Neural progenitor cell (in vitro differentiated cells): ENCODE data around the gene RPN1. TPM values are rescaled to one million over a fixed set of nuclear protein-coding genes. Genes with fewer than 3 reads are reported as not detected.
A peak's percentile ranks its signal among the peaks of the same experiment; 100 is the strongest.

Experiments
- DNase-seq: peaks from one replicate; pipeline ENCODE4 v3.0.0-alpha.2; 2016; ENCODE audit warnings: low spot score
- H2AFZ ChIP-seq: fragments of 200-600 bp; sonication (generic); replicated peaks from 2 replicates; pipeline ENCODE4 v1.6.1; 2016; ENCODE audit warnings: antibody characterized with exemption
- H3F3A ChIP-seq: fragments of 200-600 bp; sonication (generic); 2 replicates; pipeline ENCODE4 v1.6.1; 2016; ENCODE audit warnings: antibody characterized with exemption, low read depth
- H3K27ac ChIP-seq: fragments of 200-600 bp; sonication (generic); 2 replicates; pipeline ENCODE4 v1.5.1; 2016; ENCODE audit warnings: mild to moderate bottlenecking
- H3K27me3 ChIP-seq: fragments of 200-600 bp; sonication (generic); 2 replicates; pipeline ENCODE4 v1.6.1; 2016; ENCODE audit warnings: mild to moderate bottlenecking, moderate library complexity
- H3K36me3 ChIP-seq: fragments of 200-600 bp; sonication (generic); 2 replicates; pipeline ENCODE4 v1.5.1; 2016
- H3K4me1 ChIP-seq: fragments of 200-600 bp; sonication (generic); 2 replicates; pipeline ENCODE4 v1.6.1; 2016; ENCODE audit warnings: mixed run types
- H3K4me2 ChIP-seq: fragments of 200-600 bp; sonication (generic); 2 replicates; pipeline ENCODE4 v1.6.1; 2016
- H3K4me3 ChIP-seq: fragments of 200-600 bp; sonication (generic); 2 replicates; pipeline ENCODE4 v1.5.1; 2016
- H3K79me2 ChIP-seq: fragments of 200-600 bp; sonication (generic); 2 replicates; pipeline ENCODE4 v1.6.1; 2016; ENCODE audit warnings: low read depth
- H3K9ac ChIP-seq: fragments of 200-600 bp; sonication (generic); 2 replicates; pipeline ENCODE4 v1.6.1; 2016
- H3K9me3 ChIP-seq: fragments of 200-600 bp; sonication (generic); 2 replicates; pipeline ENCODE4 v1.5.1; 2016; ENCODE audit warnings: low read depth
- H4K20me1 ChIP-seq: fragments of 200-600 bp; sonication (generic); 2 replicates; pipeline ENCODE4 v1.6.1; 2016; ENCODE audit warnings: low read depth
- H3K27ac Mint-ChIP-seq: 3 replicates; pipeline ENCODE4 v1.8.0; 2021; ENCODE audit warnings: mixed read lengths
- H3K27me3 Mint-ChIP-seq: 2 replicates; pipeline ENCODE4 v1.8.0; 2022; ENCODE audit warnings: low read depth, mild to moderate bottlenecking, inconsistent platforms, moderate library complexity, mixed read lengths; ENCODE audit not compliant: insufficient read depth
- H3K36me3 Mint-ChIP-seq: 3 replicates; pipeline ENCODE4 v1.8.0; 2021; ENCODE audit warnings: mixed read lengths
- H3K4me1 Mint-ChIP-seq: 3 replicates; pipeline ENCODE4 v1.8.0; 2021; ENCODE audit warnings: mixed read lengths
- H3K4me3 Mint-ChIP-seq: 3 replicates; pipeline ENCODE4 v1.8.0; 2021; ENCODE audit warnings: mild to moderate bottlenecking, moderate library complexity, mixed read lengths
- H3K9me3 Mint-ChIP-seq: 3 replicates; pipeline ENCODE4 v1.8.0; 2020; ENCODE audit warnings: mixed read lengths
- EZH2 ChIP-seq: fragments of 200-600 bp; sonication (generic); IDR thresholded peaks from 2 replicates; pipeline ENCODE4 v1.6.1; 2017; ENCODE audit warnings: antibody characterized with exemption, mild to moderate bottlenecking, moderate library complexity
- EZH2phosphoT487 ChIP-seq: fragments of 200-600 bp; sonication (generic); IDR thresholded peaks from 2 replicates; pipeline ENCODE4 v1.6.1; 2017; ENCODE audit warnings: antibody characterized with exemption
- total RNA-seq: library from RNA; depleted of rRNA; stranded (reverse); fragments of >200 nt; gene quantifications from 2 replicates; pipeline ENCODE4 v1.2.3, GENCODE V29; 2015; ENCODE audit warnings: low replicate concordance
- TF ChIP-seq, protein P1 (sequence below): fragments of 200-600 bp; sonication (generic); IDR thresholded peaks from 2 replicates; pipeline ENCODE4 v1.5.1; 2017; ENCODE audit warnings: antibody characterized with exemption, mild to moderate bottlenecking

Gene RPN1
- total RNA-seq, 1 donor from 2014 or later = 186 TPM

DNA sequence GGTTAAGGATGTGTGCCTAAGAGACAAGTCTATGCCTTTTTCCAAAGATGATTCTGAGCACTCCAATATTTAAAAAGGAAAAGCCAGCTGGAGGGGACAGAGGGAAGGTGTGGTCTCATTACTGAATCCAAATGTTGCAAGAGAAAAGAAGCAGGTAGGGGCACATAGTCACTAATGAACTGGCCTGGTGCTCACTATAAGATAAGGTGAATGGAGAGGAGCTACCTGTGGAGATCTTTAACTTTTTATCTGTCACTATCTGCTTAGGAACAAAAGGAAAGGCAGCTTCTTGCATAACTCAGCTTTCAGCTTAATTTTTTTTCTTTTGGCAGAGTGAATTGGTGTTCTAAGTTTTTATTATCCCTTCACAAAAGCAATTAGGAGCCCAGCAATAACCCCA, 69.1 kb downstream of the RPN1 start:
- Histone ChIP-seq H3K79me2 (no peaks in the 10 kb centered on the region), H3K36me3 (no peaks in the 10 kb centered on the region), H3K4me2 (no peak overlapping the region), H3K4me1 (peaks cover 19% of the 10 kb centered on the region), H3K9me3 (no peaks in the 10 kb centered on the region), H3K4me3 (no peak overlapping the region), H3F3A (no peaks in the 10 kb centered on the region), H3K9ac (no peak overlapping the region), H3K27me3 (peaks cover 3% of the 10 kb centered on the region), H2AFZ (no peak overlapping the region), H4K20me1 (no peaks in the 10 kb centered on the region), H3K27ac (no peak overlapping the region)
- TF ChIP-seq EZH2 = no peak
- no peak for DNase-seq
- Mint-ChIP-seq H3K4me1 (peaks cover 18% of the 10 kb centered on the region), H3K9me3 (no peaks in the 10 kb centered on the region), H3K4me3 (no peak overlapping the region), H3K27ac (no peak overlapping the region), H3K36me3 (no peaks in the 10 kb centered on the region), H3K27me3 (peaks cover 3% of the 10 kb centered on the region)

DNA sequence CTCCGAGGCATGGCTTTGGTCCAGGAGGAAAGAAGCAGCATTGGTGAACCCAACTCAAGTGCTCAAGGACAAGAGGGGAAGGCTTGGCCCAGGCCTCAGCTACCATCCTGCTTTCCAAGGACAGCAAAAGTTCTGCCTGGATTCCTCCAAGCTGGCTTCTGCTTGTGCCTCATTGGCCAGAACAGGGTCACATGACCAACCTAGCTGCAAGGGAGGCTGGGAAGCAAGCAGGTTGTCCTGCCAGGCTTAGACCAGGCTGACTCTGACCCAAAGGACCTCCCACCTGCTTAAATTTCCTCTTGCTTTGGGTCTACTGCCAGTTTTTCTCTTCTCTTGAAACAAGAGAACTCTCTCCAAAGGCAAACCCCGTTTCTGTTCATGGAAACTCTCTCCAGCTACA, 70.7 kb downstream of the RPN1 start:
- Histone ChIP-seq H3K9me3 (no peaks in the 10 kb centered on the region), H3K36me3 (no peaks in the 10 kb centered on the region), H3K27ac (no peak overlapping the region), H3K4me1 (peaks cover 28% of the 10 kb centered on the region), H3K4me2 (no peak overlapping the region), H4K20me1 (no peaks in the 10 kb centered on the region), H3K27me3 (peaks cover 3% of the 10 kb centered on the region), H3K9ac (no peak overlapping the region), H3F3A (no peaks in the 10 kb centered on the region), H3K4me3 (no peak overlapping the region), H2AFZ (no peak overlapping the region), H3K79me2 (no peaks in the 10 kb centered on the region)
- no peak for DNase-seq
- H3K36me3 Mint-ChIP-seq = no peaks in the 10 kb centered on the region
- peaks cover 3% of the 10 kb centered on the region for H3K27me3 Mint-ChIP-seq
- H3K9me3 Mint-ChIP-seq = no peaks in the 10 kb centered on the region
- H3K4me1 Mint-ChIP-seq = peaks cover 16% of the 10 kb centered on the region
- H3K4me3 Mint-ChIP-seq = no peak overlapping the region
- H3K27ac Mint-ChIP-seq = no peak overlapping the region
- no peak for TF ChIP-seq EZH2phosphoT487
- TF ChIP-seq, protein P1, sequence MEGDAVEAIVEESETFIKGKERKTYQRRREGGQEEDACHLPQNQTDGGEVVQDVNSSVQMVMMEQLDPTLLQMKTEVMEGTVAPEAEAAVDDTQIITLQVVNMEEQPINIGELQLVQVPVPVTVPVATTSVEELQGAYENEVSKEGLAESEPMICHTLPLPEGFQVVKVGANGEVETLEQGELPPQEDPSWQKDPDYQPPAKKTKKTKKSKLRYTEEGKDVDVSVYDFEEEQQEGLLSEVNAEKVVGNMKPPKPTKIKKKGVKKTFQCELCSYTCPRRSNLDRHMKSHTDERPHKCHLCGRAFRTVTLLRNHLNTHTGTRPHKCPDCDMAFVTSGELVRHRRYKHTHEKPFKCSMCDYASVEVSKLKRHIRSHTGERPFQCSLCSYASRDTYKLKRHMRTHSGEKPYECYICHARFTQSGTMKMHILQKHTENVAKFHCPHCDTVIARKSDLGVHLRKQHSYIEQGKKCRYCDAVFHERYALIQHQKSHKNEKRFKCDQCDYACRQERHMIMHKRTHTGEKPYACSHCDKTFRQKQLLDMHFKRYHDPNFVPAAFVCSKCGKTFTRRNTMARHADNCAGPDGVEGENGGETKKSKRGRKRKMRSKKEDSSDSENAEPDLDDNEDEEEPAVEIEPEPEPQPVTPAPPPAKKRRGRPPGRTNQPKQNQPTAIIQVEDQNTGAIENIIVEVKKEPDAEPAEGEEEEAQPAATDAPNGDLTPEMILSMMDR = no peak
- TF ChIP-seq EZH2 = no peak

DNA sequence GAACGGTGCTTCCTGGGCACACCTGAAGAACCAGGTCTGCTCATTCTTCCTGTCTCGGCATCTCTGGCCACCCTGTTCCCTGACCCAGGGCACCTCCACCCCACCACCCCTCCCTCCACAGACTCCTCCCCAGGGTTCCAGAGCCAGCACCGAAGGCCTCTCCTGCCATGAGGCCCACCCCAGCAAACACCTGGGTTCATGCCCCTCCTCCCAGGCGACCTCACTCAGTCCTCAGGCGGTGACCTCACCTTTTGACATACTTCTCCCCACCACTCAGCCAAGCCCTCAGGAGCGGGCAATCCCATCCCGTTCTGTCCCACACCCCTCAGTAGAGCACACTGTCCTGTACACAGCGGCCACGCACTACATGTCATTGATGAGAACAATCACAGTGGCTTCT, 72.3 kb downstream of the RPN1 start:
- Mint-ChIP-seq H3K4me1 (peaks cover 17% of the 10 kb centered on the region), H3K27me3 (peaks cover 3% of the 10 kb centered on the region), H3K4me3 (no peak overlapping the region), H3K9me3 (no peaks in the 10 kb centered on the region), H3K27ac (peak overlapping the region; percentile 20), H3K36me3 (no peaks in the 10 kb centered on the region)
- H2AFZ ChIP-seq = no peak overlapping the region
- no peak overlapping the region for H3K27ac ChIP-seq
- H3F3A ChIP-seq = no peaks in the 10 kb centered on the region
- no peak overlapping the region for H3K4me2 ChIP-seq
- H3K9ac ChIP-seq = no peak overlapping the region
- no peak overlapping the region for H3K4me3 ChIP-seq
- TF ChIP-seq EZH2phosphoT487 = no peak
- TF ChIP-seq, protein P1 = no peak
- no peak for TF ChIP-seq EZH2
- no peaks in the 10 kb centered on the region for H3K27me3 ChIP-seq
- H3K4me1 ChIP-seq = peaks cover 23% of the 10 kb centered on the region
- no peaks in the 10 kb centered on the region for H3K79me2 ChIP-seq
- no peaks in the 10 kb centered on the region for H3K36me3 ChIP-seq
- peak; percentile 1 for DNase-seq
- no peaks in the 10 kb centered on the region for H3K9me3 ChIP-seq
- no peaks in the 10 kb centered on the region for H4K20me1 ChIP-seq

DNA sequence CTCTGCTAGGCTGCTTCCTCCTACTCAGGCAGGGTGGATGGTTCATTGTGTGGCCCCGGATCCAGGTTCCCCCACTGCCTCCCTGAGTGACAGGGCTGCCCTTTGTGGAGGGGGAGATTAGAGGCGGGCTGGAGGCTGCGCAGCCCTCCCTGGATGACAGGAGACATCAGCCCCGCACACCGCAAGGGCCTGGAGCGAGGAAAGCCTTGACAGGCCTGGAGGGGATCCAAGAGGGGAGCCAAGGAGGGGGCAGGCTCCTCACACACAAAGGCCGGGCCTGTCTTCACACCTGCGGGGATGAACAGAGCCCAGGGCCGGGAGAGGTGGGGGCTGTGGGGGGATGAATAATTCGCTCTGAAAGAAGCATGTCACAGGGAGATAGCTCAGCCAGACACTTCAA, 72.9 kb downstream of the RPN1 start:
- H3K27ac Mint-ChIP-seq = no peak overlapping the region
- H2AFZ ChIP-seq = no peak overlapping the region

More for the DNA sequence above, 72.9 kb downstream of the RPN1 start:
- H3K36me3 ChIP-seq = no peaks in the 10 kb centered on the region
- Mint-ChIP-seq H3K9me3 (no peaks in the 10 kb centered on the region), H3K4me3 (no peak overlapping the region), H3K4me1 (peaks cover 17% of the 10 kb centered on the region), H3K36me3 (no peaks in the 10 kb centered on the region), H3K27me3 (peaks cover 2% of the 10 kb centered on the region)
- no peaks in the 10 kb centered on the region for H4K20me1 ChIP-seq
- no peak overlapping the region for H3K4me3 ChIP-seq
- H3K27me3 ChIP-seq = no peaks in the 10 kb centered on the region
- TF ChIP-seq EZH2phosphoT487 (no peak), EZH2 (no peak)
- TF ChIP-seq, protein P1 = no peak
- no peaks in the 10 kb centered on the region for H3K79me2 ChIP-seq
- H3K9ac ChIP-seq = no peak overlapping the region
- H3K27ac ChIP-seq = no peak overlapping the region
- peak; percentile 66 for DNase-seq
- no peak overlapping the region for H3K4me2 ChIP-seq
- peaks cover 26% of the 10 kb centered on the region for H3K4me1 ChIP-seq
- H3F3A ChIP-seq = no peaks in the 10 kb centered on the region
- no peaks in the 10 kb centered on the region for H3K9me3 ChIP-seq
